Measurements from ENCODE around the gene MMD2. TPM values are rescaled to one million over a fixed set of nuclear protein-coding genes. Genes with fewer than 3 reads are reported as not detected.
A peak's percentile ranks its signal among the peaks of the same experiment; 100 is the strongest.

MMD2 gene
- total RNA-seq, 2 donors from 2014 or later = not detected

GRCh38 chr7:4883372-4884144, 75.4 kb downstream of the MMD2 start, which contains the start of gene RADIL:
Gene RADIL (minus strand): TSS chr7:4883716. CDS start chr7:4878139, 5,577 bp downstream.
- Mint-ChIP-seq H3K36me3 (no peaks in the 10 kb centered on the region), H3K9me3 (no peaks in the 10 kb centered on the region), H3K27ac (no peak within 1 kb of the TSS)
- DNase-seq (ENCODE audit: low spot score in 2 of 2) (peak; percentile 87 to 96), ATAC-seq (peak; percentile 98 to 99)

- Mint-ChIP-seq H3K27ac (no peak overlapping the region), H3K9me3 (no peaks in the 10 kb centered on the region), H3K36me3 (no peaks in the 10 kb centered on the region)
- DNase-seq (ENCODE audit: low spot score in 2 of 2) (peak in 1 of 2 donors; percentile 12), ATAC-seq (no peak)
These were observed 76.0 kb downstream of the MMD2 start for GRCh38 chr7:4883033-4883371.

- DNase-seq (ENCODE audit: low spot score in 2 of 2) (no peak), ATAC-seq (no peak)
- Mint-ChIP-seq H3K36me3 (no peaks in the 10 kb centered on the region), H3K9me3 (no peaks in the 10 kb centered on the region), H3K27ac (no peak overlapping the region)
These were observed 76.6 kb downstream of the MMD2 start for GRCh38 chr7:4882169-4883032.

- Mint-ChIP-seq H3K9me3 (no peaks in the 10 kb centered on the region), H3K36me3 (no peaks in the 10 kb centered on the region), H3K27ac (no peak overlapping the region)
- DNase-seq (ENCODE audit: low spot score in 2 of 2) (no peak), ATAC-seq (no peak)
These were observed 78.8 kb downstream of the MMD2 start for GRCh38 chr7:4880218-4880617.

GRCh38 chr7:4879396-4880081, 79.4 kb downstream of the MMD2 start:
- H3K9me3 Mint-ChIP-seq = no peaks in the 10 kb centered on the region
- DNase-seq (ENCODE audit: low spot score in 2 of 2) (no peak), ATAC-seq (no peak)
- no peaks in the 10 kb centered on the region for H3K36me3 Mint-ChIP-seq
- H3K27ac Mint-ChIP-seq = no peak overlapping the region

- no peaks in the 10 kb centered on the region for H3K36me3 Mint-ChIP-seq
These were observed 80.4 kb downstream of the MMD2 start for GRCh38 chr7:4878336-4879335.

GRCh38 chr7:4876586-4876985, 82.4 kb downstream of the MMD2 start:
- H3K27ac Mint-ChIP-seq = no peak overlapping the region
- DNase-seq (ENCODE audit: low spot score in 2 of 2) (no peak), ATAC-seq (no peak)
- H3K9me3 Mint-ChIP-seq = no peaks in the 10 kb centered on the region
- H3K36me3 Mint-ChIP-seq = no peaks in the 10 kb centered on the region

More at GRCh38 chr7:4878336-4879335, 80.4 kb downstream of the MMD2 start:
- ATAC-seq (no peak), DNase-seq (ENCODE audit: low spot score in 2 of 2) (no peak)
- H3K9me3 Mint-ChIP-seq = no peaks in the 10 kb centered on the region
- no peak overlapping the region for H3K27ac Mint-ChIP-seq

- H3K9me3 Mint-ChIP-seq = no peaks in the 10 kb centered on the region
- no peak for DNase-seq (ENCODE audit: low spot score in 2 of 2)
- no peak for ATAC-seq
- no peaks in the 10 kb centered on the region for H3K36me3 Mint-ChIP-seq
- no peak overlapping the region for H3K27ac Mint-ChIP-seq
These were observed 83.6 kb downstream of the MMD2 start for GRCh38 chr7:4875391-4875790.

GRCh38 chr7:4873071-4873944, 85.7 kb downstream of the MMD2 start:
- DNase-seq (ENCODE audit: low spot score in 2 of 2) (no peak), ATAC-seq (no peak)
- H3K9me3 Mint-ChIP-seq = no peaks in the 10 kb centered on the region
- H3K36me3 Mint-ChIP-seq = no peaks in the 10 kb centered on the region
- no peak overlapping the region for H3K27ac Mint-ChIP-seq

GRCh38 chr7:4871930-4872675, 86.9 kb downstream of the MMD2 start:
- no peak for ATAC-seq
- Mint-ChIP-seq H3K9me3 (no peaks in the 10 kb centered on the region), H3K36me3 (no peaks in the 10 kb centered on the region), H3K27ac (no peak overlapping the region)
- DNase-seq (ENCODE audit: low spot score in 2 of 2) = no peak

- no peak overlapping the region for H3K27ac Mint-ChIP-seq
- peak in 1 of 2 donors; percentile 18 for ATAC-seq
These were observed 87.8 kb downstream of the MMD2 start for GRCh38 chr7:4871056-4871680.

GRCh38 chr7:4868493-4868892, 90.5 kb downstream of the MMD2 start:
- no peak overlapping the region for H3K27ac Mint-ChIP-seq
- H3K36me3 Mint-ChIP-seq = no peaks in the 10 kb centered on the region
- ATAC-seq (no peak), DNase-seq (ENCODE audit: low spot score in 2 of 2) (no peak)
- peaks cover 0 to 7% of the 10 kb centered on the region in 2 donors for H3K9me3 Mint-ChIP-seq

More at GRCh38 chr7:4871056-4871680, 87.8 kb downstream of the MMD2 start:
- DNase-seq (ENCODE audit: low spot score in 2 of 2) = no peak
- Mint-ChIP-seq H3K36me3 (no peaks in the 10 kb centered on the region), H3K9me3 (no peaks in the 10 kb centered on the region)

- Mint-ChIP-seq H3K36me3 (peaks cover 8% of the 10 kb centered on the region in 2 donors), H3K27ac (no peak overlapping the region), H3K9me3 (peaks cover 7 to 13% of the 10 kb centered on the region in 2 donors)
- ATAC-seq (no peak), DNase-seq (ENCODE audit: low spot score in 2 of 2) (no peak)
These were observed 92.2 kb downstream of the MMD2 start for GRCh38 chr7:4866528-4867496.

Measured in activated naive CD4-positive, alpha-beta T cell treated with anti-CD3 and anti-CD28 coated beads, Interleukin-2, amount 50 U/mL, for 72 hours (primary cell).